Measurements from ENCODE around the gene CCDC38. TPM values are rescaled to one million over a fixed set of nuclear protein-coding genes. Genes with fewer than 3 reads are reported as not detected.

The CCDC38 gene
- total RNA-seq, 2 donors from 2014 or later = 0.14 to 0.34 TPM

GRCh38 chr12:95896846-95897245 lies 45.6 kb downstream of the CCDC38 start:
- TF ChIP-seq POLR2A (IDR thresholded peaks at IDR 0.05) (no peak), CTCF (IDR thresholded peaks at IDR 0.05) (no peak), POLR2AphosphoS5 (IDR thresholded peaks at IDR 0.05) (no peak)
- no peak overlapping the region for H3K27ac ChIP-seq
- intact Hi-C loops (cut with DNase I) = no loop called here
- no peak overlapping the region for H3K4me3 ChIP-seq
- 91% methylated on average over 4 of the region's 4 CpGs for WGBS
- no peaks in the 10 kb centered on the region for H3K4me1 ChIP-seq (replicated peaks)
- no peaks in the 10 kb centered on the region for H3K9me3 ChIP-seq
- H3K27me3 ChIP-seq (replicated peaks; ENCODE audit: insufficient read depth) = no peaks in the 10 kb centered on the region
- no peak for DNase-seq (ENCODE audit: low spot score)
- no peaks in the 10 kb centered on the region for H3K36me3 ChIP-seq

GRCh38 chr12:95890958-95891357 lies 51.5 kb downstream of the CCDC38 start:
- no peaks in the 10 kb centered on the region for H3K27me3 ChIP-seq (replicated peaks; ENCODE audit: insufficient read depth)
- H3K9me3 ChIP-seq = no peaks in the 10 kb centered on the region
- no peak for DNase-seq (ENCODE audit: low spot score)
- no peaks in the 10 kb centered on the region for H3K4me1 ChIP-seq (replicated peaks)
- H3K27ac ChIP-seq = no peak overlapping the region
- H3K4me3 ChIP-seq = no peak overlapping the region
- no peak for TF ChIP-seq CTCF (IDR thresholded peaks at IDR 0.05)
- TF ChIP-seq POLR2A (IDR thresholded peaks at IDR 0.05) = no peak
- no peak for TF ChIP-seq POLR2AphosphoS5 (IDR thresholded peaks at IDR 0.05)
- intact Hi-C loops (cut with DNase I) = no loop called here
- 85% methylated on average over 3 of the region's 3 CpGs for WGBS
- no peaks in the 10 kb centered on the region for H3K36me3 ChIP-seq

GRCh38 chr12:95887311-95887710 lies 55.1 kb downstream of the CCDC38 start:
- H3K9me3 ChIP-seq = no peaks in the 10 kb centered on the region
- WGBS = 80% methylated on average over 5 of the region's 5 CpGs
- TF ChIP-seq CTCF (IDR thresholded peaks at IDR 0.05) (no peak), POLR2AphosphoS5 (IDR thresholded peaks at IDR 0.05) (no peak), POLR2A (IDR thresholded peaks at IDR 0.05) (no peak)

GRCh38 chr12:95884998-95885397 lies 57.4 kb downstream of the CCDC38 start:
- Histone ChIP-seq H3K36me3 (no peaks in the 10 kb centered on the region), H3K27me3 (replicated peaks; ENCODE audit: insufficient read depth) (no peaks in the 10 kb centered on the region), H3K4me3 (no peak overlapping the region), H3K9me3 (no peaks in the 10 kb centered on the region), H3K27ac (no peak overlapping the region), H3K4me1 (replicated peaks) (no peaks in the 10 kb centered on the region)
- intact Hi-C loops (cut with DNase I) = no loop called here
- no peak for TF ChIP-seq POLR2AphosphoS5 (IDR thresholded peaks at IDR 0.05)
- TF ChIP-seq POLR2A (IDR thresholded peaks at IDR 0.05) = no peak
- no peak for TF ChIP-seq CTCF (IDR thresholded peaks at IDR 0.05)
- 53% methylated on average over 3 of the region's 3 CpGs for WGBS
- DNase-seq (ENCODE audit: low spot score) = no peak

More at GRCh38 chr12:95887311-95887710, 55.1 kb downstream of the CCDC38 start:
- Histone ChIP-seq H3K4me1 (replicated peaks) (no peaks in the 10 kb centered on the region), H3K27ac (no peak overlapping the region), H3K4me3 (no peak overlapping the region), H3K27me3 (replicated peaks; ENCODE audit: insufficient read depth) (no peaks in the 10 kb centered on the region), H3K36me3 (no peaks in the 10 kb centered on the region)
- DNase-seq (ENCODE audit: low spot score) = no peak
- intact Hi-C loops (cut with DNase I) = no loop called here

GRCh38 chr12:95882873-95883272 lies 59.5 kb downstream of the CCDC38 start:
- H3K27ac ChIP-seq = no peak overlapping the region
- no peaks in the 10 kb centered on the region for H3K27me3 ChIP-seq (replicated peaks; ENCODE audit: insufficient read depth)
- H3K4me3 ChIP-seq = no peak overlapping the region
- no peaks in the 10 kb centered on the region for H3K9me3 ChIP-seq
- WGBS = 94% methylated on average over 4 of the region's 4 CpGs
- no peak for DNase-seq (ENCODE audit: low spot score)
- TF ChIP-seq POLR2AphosphoS5 (IDR thresholded peaks at IDR 0.05) (no peak), CTCF (IDR thresholded peaks at IDR 0.05) (no peak), POLR2A (IDR thresholded peaks at IDR 0.05) (no peak)
- intact Hi-C loops (cut with DNase I) = no loop called here
- H3K36me3 ChIP-seq = no peaks in the 10 kb centered on the region
- no peaks in the 10 kb centered on the region for H3K4me1 ChIP-seq (replicated peaks)

Measured in prostate gland (tissue), 2 donors.